Stimulated activated CD8-positive, alpha-beta memory T cell treated with anti-CD3 and anti-CD28 coated beads, Interleukin-15, amount 100 ng/mL, for 1 hour (primary cell): Measurements from ENCODE around the gene SUCLG2.

Experiments used
- DNase-seq: peaks from one replicate; pipeline ENCODE4 v3.0.0-alpha.2; 2020; ENCODE audit warnings: low read depth

The SUCLG2 gene

DNA sequence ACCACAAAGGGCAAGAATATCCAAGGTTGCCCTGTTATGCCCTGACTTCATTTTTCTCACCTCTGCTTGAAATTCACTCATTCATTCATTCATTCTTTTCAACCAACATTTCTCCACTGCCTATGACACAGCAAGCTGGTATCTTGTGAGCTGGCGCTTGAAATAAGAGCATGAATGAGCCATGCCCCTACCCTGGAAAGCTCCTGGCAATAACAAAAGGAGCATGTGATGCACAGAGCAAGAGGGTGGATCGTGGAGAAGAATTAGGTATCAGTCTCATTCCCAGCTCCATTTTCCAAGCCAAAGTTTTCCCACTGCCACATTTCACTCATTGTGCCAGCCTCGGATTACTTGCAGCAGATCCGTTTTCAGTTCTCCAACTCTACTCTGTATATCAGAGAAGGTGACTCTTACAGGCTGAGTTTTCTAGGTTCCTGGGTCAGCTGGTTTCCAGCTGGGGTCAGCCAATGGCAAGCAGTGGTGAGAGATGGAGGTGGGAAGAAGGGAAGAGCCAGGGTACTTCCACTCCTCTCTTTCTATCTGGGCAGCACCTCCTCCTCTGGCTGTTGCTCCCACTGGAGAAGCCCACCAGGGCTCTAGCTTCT is 144.8 kb downstream of the SUCLG2 start:
- DNase-seq = no peak

DNA sequence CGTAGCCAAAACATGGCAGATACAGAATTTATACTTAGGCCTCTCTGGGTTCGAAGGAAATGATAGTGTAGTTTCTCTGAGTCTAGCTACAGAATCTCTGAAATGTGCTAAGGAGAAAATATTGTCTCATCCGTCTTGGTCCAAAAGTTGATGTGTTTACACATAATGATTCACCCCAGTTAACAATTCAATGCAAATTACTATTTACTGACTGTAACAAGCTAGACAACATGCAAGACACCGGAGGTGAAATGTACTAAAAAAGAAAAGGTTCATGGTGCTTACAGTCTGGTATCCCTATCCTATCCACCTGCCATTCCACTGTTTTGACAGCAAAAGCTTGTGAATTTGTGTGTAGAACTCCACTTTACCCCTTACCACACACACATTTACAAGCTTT is 146.8 kb downstream of the SUCLG2 start:
- DNase-seq = no peak

DNA sequence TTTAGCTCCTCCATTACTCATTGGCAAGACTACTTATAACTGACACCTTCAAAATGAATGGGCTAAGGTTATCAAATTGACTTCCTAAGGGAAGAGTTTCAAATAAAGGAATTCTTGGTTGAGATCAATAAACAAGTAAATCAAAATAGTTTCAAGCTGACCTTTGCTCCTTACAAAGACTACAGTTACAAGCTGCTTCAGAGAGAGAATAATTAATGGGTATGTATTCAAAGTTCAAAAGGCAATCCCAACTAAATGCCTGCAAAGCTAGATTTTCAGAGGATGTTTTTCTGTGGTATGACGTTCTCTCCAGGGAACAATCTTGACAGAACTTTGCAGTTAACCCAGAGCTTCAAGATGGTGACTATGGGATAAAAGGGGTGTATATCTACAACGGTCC is 153.7 kb downstream of the SUCLG2 start:
- DNase-seq = no peak

GRCh38 chr3:67497746-67498145 is 156.7 kb downstream of the SUCLG2 start:
- no peak for DNase-seq

DNA sequence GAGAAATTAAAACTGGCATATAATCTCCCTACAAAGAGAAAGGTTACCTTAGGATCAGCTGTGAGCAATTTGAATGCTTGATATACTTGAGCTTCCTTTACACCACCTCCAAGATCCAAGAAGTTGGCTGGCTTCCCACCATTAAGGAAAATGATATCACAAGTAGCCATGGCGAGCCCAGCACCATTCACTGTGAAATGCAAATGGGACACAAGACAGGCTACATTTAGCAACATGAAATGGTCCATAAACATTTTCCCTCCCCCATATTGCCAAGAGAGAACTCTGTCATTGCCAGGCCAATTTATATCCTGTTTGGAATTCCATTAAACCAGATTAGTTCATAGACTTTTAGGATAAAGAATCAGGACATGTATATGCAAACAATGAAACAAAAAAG is 158.7 kb downstream of the SUCLG2 start:
- no peak for DNase-seq

- DNase-seq = no peak
Observed at GRCh38 chr3:67493808-67494207, 160.6 kb downstream of the SUCLG2 start.

GRCh38 chr3:67490658-67491057 is 163.8 kb downstream of the SUCLG2 start:
- DNase-seq = no peak

DNA sequence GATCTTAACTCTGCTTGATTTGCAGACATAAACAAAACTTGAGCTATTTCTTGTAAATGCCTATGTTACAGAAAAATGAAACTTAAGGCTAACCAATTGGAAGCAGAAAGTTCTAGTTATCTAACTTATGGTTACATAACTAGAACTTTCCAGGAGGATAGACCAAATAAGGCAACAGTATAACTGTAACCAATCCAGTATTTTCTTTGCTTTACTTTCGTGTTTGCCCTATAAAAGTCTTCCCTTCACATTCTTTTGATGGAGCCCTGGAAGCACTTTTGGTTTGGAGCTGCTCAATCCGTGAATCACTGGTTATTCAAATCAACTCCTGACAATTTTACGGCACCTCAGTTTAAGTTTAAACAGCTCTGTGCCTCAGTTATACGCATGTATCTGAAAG is 164.6 kb downstream of the SUCLG2 start:
- no peak for DNase-seq

GRCh38 chr3:67487564-67488114 is 166.8 kb downstream of the SUCLG2 start:
- no peak for DNase-seq

GRCh38 chr3:67486883-67487282 is 167.5 kb downstream of the SUCLG2 start:
- no peak for DNase-seq

- no peak for DNase-seq
Observed at GRCh38 chr3:67484085-67484484, 170.3 kb downstream of the SUCLG2 start.

- DNase-seq = no peak
Observed at GRCh38 chr3:67481126-67481525, 173.3 kb downstream of the SUCLG2 start.

GRCh38 chr3:67478423-67478822 is 176.0 kb downstream of the SUCLG2 start:
- no peak for DNase-seq

DNA sequence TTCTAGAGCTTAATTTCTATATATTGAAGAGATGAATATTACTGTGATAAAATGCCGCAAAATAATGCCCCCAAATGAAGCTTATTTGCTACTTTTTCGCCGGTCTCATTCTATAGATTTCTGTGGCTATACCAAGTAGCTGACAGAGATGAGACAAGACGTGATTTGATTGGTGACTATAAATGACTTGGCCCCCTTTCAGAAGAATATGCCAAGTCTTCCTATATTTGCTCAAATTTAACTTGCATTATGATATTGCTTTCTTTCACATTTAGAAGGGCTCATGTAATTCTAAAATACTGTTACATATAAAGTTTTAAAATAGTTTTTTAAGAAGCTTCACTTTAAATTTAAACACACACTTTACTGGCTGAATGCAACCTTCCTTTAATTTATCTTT is 180.1 kb downstream of the SUCLG2 start:
- no peak for DNase-seq

DNA sequence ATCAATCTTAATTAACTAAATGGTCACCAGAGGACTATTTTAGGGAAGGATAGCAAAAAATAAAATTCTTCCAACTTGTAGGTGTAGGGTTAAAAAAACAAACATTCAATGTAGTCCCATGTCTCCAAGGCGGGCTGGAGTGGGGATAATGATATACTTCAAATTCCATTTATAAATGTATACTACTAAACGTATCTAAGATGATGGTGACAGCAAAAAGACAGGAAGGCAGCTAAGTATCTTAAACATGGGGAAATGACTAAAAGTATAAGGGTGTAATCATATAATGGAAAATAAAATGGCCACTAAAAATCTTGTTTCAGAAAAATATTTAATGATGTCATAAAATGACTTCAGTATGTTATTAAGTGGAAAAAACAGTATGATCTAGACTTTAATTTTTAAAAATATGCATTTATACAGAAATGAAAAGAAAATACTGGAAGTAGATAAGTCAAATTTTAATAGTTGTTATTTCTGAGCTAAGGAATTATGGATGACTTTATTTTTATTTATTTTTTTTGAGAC is 181.7 kb downstream of the SUCLG2 start:
- no peak for DNase-seq

- no peak for DNase-seq
Observed at GRCh38 chr3:67470207-67470606, 184.2 kb downstream of the SUCLG2 start.

- no peak for DNase-seq
Observed at GRCh38 chr3:67468511-67468910, 185.9 kb downstream of the SUCLG2 start.

- DNase-seq = no peak
Observed at GRCh38 chr3:67463656-67464055, 190.8 kb downstream of the SUCLG2 start.

DNA sequence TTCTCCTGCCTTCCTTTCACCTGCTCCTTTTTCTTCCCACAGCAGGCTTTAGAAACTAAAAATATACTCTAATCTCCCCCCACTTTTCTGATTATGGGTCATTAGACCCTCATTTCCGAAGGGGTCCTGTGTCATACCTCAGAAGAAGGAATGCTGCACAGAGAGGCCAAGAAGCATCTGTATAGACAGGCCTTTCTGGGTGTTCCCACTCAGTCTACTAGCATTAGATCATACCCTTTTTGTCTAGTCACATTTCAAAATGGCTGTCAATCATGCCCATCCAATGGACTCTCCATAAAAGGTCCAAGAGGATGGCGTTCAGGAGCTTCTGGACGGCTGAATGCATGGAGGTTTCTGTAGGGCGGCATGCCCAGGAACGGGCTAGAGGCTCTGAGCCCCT is 192.2 kb downstream of the SUCLG2 start:
- no peak for DNase-seq

DNA sequence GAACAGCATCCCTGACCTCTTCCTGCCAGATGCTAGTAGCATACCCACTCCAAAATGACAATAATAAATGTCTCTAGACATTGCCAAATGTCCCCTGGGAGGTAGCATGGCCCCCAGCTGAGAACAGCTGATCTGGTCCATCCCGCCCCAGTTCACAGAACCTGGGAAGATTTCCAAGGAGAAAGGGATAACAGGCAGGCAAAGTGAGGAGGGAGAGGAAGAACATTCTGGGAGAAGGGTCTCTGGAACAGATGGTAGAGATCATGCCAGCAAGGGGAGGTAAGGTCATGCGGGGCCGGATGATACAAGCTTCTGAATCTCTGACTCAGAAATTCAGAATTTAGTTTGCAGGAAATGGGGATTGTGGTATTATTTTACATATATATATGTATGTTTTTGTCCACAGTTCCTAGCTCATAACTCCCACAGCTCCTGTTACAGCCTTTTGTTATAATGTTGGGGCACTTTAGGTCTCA is 192.7 kb downstream of the SUCLG2 start:
- no peak for DNase-seq

GRCh38 chr3:67460841-67461510 is 193.4 kb downstream of the SUCLG2 start:
- no peak for DNase-seq

DNA sequence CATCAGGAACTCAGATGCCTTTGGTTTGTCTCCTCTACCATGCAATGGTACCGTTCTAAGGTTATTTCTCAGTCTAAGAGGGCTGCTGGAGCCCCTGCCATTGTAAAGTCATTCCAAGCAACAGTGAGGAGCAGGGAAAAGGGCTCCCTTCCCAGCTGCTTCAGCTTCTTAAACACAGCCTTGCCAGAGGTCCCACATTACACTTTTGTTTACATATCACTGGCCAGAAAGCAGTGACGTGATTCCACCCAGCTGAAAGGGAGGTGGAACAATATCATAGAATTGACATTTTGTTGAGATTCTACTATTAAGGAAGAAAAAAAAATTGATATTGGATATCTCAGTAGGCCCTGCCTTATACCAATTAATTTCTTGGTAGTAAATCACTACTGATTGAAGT is 194.6 kb downstream of the SUCLG2 start:
- no peak for DNase-seq

- DNase-seq = no peak
Observed at GRCh38 chr3:67458896-67459530, 195.4 kb downstream of the SUCLG2 start.
